ENCODE results near the gene NFE2L3. TPM values are rescaled to one million over a fixed set of nuclear protein-coding genes. Genes with fewer than 3 reads are reported as not detected.
"Not testable (repeated sequence)": the region's sequence is repeated elsewhere in the genome, so short reads cannot be mapped to it uniquely, and the experiment has no call there.

The NFE2L3 gene
- total and polyA plus RNA-seq, 4 donors: 0.38 to 3.1 (median 1.5) TPM

DNA sequence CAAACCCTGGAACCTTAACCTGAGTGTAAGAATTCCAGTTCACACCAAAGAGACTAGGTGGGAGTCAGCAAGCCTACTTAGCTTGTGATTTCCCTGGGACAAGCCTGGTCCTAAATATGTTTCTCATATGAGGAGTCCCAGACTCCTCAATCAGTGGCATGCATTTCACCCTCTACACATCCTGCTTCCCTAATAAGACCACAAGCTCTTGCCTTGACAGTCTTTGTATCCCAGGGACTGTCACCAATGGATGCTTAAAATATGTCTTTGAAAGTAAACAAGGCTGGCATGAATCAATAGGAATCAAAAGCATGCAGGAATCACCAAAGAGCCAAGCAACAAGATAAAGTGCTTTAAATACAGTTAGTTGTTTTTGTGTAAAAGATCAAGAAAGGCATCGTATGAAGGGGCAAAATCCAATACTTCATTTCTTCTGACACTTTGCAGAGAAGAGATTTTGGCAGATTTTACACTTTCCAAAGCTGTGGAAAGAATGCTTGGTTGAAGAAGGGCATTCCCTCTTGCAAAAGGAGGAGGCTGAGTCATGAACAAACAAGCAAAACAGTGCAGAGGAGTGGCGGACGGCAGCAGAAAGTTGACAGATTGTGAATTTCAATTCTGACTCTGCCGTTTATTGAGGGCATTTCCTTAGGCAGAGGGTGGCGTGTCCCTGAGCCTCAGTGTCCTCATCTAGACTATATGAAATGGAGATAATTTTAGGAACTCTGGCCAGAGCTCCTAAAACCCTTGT lies 8.5 kb upstream of the NFE2L3 start:
- WGBS, 2 donors: 23 to 24% methylated on average over 5 of the region's 5 CpGs
- H3K27me3 ChIP-seq (ENCODE audit: control insufficient read depth in 1 of 2, insufficient read depth in 2 of 2, low read length in 1 of 2): peaks cover 0 to 3% of the 10 kb centered on the region in 2 donors
- intact Hi-C loops (cut with DNase I): no loop called here

DNA sequence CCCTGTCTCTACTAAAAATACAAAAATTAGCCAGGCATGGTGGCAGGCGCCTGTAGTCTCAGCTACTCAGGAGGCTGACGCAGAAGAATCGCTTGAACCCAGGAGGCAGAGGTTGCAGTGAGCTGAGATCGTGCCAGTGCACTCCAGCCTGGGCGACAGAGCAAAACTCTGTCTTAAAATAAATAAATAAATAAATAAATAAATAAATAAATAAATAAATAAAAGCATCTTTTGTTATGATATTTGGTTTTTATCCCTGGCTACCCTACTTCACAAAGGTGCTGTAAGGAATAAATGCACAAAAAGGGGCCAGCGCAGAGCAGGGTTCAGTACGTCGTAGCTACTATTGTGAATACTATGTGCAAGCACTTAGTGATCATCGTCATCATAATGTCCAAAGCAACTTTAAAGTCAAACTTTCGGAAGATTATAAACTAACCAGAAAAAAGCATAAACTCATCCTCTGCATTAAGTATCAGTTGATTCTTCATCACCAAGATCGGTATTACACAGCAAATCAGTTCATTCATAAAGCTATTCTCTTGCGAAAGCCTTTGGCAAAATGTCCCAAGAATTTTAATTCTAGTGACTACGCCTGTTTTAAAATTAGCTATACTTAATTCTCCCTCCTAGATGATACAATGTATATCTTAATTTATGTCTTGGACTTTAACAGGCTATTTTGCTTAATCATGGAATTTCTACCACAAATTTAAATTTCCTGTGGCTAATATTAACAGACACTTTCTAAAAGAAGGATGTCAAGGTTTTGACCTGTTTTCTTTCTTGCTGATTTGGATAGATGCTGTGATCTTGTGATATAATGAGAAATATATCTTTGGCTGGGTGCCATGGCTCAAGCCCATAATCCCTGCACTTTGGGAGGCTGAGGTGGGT lies 7.6 kb upstream of the NFE2L3 start:
- Histone ChIP-seq H3K4me3 (ENCODE audit: low read length in 2 of 2) (no peak overlapping the region), H3K9me3 (ENCODE audit: control insufficient read depth, low read length) (no peaks in the 10 kb centered on the region), H3K4me1 (ENCODE audit: control insufficient read depth in 1 of 2, insufficient read depth in 2 of 2, low read length in 2 of 2) (no peaks in the 10 kb centered on the region), H3K27ac (ENCODE audit: low read depth in 1 of 2, low read length in 2 of 2) (no peak overlapping the region), H3K27me3 (ENCODE audit: control insufficient read depth in 1 of 2, insufficient read depth in 2 of 2, low read length in 1 of 2) (peaks cover 0 to 3% of the 10 kb centered on the region in 2 donors), H3K36me3 (ENCODE audit: control insufficient read depth in 1 of 2, insufficient read depth in 2 of 2, low read length in 1 of 2) (no peaks in the 10 kb centered on the region)
- ATAC-seq (ENCODE audit: low FRiP score) (no peak), DNase-seq (no peak)
- intact Hi-C loops (cut with DNase I): no loop called here
- WGBS, 2 donors: 91% methylated on average over 13 of the region's 13 CpGs

More for the DNA sequence above, 8.5 kb upstream of the NFE2L3 start:
- Histone ChIP-seq H3K4me3 (ENCODE audit: low read length in 2 of 2) (no peak overlapping the region), H3K36me3 (ENCODE audit: control insufficient read depth in 1 of 2, insufficient read depth in 2 of 2, low read length in 1 of 2) (no peaks in the 10 kb centered on the region), H3K9me3 (ENCODE audit: control insufficient read depth, low read length) (no peaks in the 10 kb centered on the region), H3K27ac (ENCODE audit: low read depth in 1 of 2, low read length in 2 of 2) (no peak overlapping the region), H3K4me1 (ENCODE audit: control insufficient read depth in 1 of 2, insufficient read depth in 2 of 2, low read length in 2 of 2) (no peaks in the 10 kb centered on the region)
- ATAC-seq (ENCODE audit: low FRiP score) (no peak), DNase-seq (no peak)

DNA sequence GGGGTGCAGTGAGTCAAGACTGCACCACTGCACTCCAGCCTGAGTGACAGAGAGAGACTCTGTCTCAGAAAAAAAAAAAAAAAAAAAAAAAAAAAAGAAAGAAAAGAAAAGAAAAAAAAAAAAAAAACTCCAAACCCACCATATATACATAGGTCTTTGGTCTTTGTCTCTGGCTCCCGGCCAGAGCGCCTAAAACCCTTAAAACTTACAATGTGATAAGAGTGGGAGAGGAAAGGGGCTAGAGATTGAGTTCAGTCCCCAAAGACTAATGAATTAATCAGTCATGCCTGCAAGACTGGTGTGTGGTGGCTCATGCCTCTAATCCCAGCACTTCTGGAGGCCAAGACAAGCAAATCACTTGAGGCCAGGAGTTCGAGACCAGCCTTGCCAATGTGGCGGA lies 6.8 kb upstream of the NFE2L3 start:
- intact Hi-C loops (cut with DNase I): no loop called here
- WGBS, 2 donors: 49 to 52% methylated on average over 4 of the region's 4 CpGs
- Histone ChIP-seq H3K36me3 (ENCODE audit: control insufficient read depth in 1 of 2, insufficient read depth in 2 of 2, low read length in 1 of 2) (no peaks in the 10 kb centered on the region), H3K9me3 (ENCODE audit: control insufficient read depth, low read length) (no peaks in the 10 kb centered on the region), H3K4me3 (ENCODE audit: low read length in 2 of 2) (no peak overlapping the region), H3K27ac (ENCODE audit: low read depth in 1 of 2, low read length in 2 of 2) (no peak overlapping the region), H3K27me3 (ENCODE audit: control insufficient read depth in 1 of 2, insufficient read depth in 2 of 2, low read length in 1 of 2) (peaks cover 0 to 3% of the 10 kb centered on the region in 2 donors), H3K4me1 (ENCODE audit: control insufficient read depth in 1 of 2, insufficient read depth in 2 of 2, low read length in 2 of 2) (no peaks in the 10 kb centered on the region)
- ATAC-seq (ENCODE audit: low FRiP score) (no peak), DNase-seq (no peak)

DNA sequence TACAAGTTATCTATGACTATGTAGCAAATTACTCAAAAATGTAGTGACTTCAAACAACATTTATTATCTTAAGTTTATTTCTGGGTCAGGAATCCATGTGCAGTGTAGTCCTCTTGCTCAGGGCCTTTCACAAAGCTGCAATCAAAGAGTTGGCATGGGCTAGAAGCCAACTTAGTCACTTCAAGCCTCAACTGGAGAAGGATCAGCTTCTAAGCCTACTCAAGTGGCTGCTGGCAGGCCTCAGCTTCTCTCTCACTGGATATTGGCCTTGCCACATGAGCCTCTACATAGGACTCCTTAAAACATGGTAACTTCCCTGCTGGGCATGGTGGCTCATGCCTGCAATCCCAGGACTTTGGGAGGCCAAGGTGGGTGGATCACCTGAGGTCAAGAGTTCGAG lies 5.0 kb upstream of the NFE2L3 start:
- intact Hi-C loops (cut with DNase I): no loop called here
- 100% methylated on average over 1 of the region's 1 CpG for WGBS, 2 donors
- H3K27ac ChIP-seq (ENCODE audit: low read depth in 1 of 2, low read length in 2 of 2): no peak overlapping the region
- ATAC-seq (ENCODE audit: low FRiP score) (no peak), DNase-seq (no peak)
- no peaks in the 10 kb centered on the region for H3K36me3 ChIP-seq (ENCODE audit: control insufficient read depth in 1 of 2, insufficient read depth in 2 of 2, low read length in 1 of 2)
- peaks cover 0 to 3% of the 10 kb centered on the region in 2 donors for H3K27me3 ChIP-seq (ENCODE audit: control insufficient read depth in 1 of 2, insufficient read depth in 2 of 2, low read length in 1 of 2)
- H3K4me3 ChIP-seq (ENCODE audit: low read length in 2 of 2): no peak overlapping the region
- no peaks in the 10 kb centered on the region for H3K9me3 ChIP-seq (ENCODE audit: control insufficient read depth, low read length)
- H3K4me1 ChIP-seq (ENCODE audit: control insufficient read depth in 1 of 2, insufficient read depth in 2 of 2, low read length in 2 of 2): no peaks in the 10 kb centered on the region

DNA sequence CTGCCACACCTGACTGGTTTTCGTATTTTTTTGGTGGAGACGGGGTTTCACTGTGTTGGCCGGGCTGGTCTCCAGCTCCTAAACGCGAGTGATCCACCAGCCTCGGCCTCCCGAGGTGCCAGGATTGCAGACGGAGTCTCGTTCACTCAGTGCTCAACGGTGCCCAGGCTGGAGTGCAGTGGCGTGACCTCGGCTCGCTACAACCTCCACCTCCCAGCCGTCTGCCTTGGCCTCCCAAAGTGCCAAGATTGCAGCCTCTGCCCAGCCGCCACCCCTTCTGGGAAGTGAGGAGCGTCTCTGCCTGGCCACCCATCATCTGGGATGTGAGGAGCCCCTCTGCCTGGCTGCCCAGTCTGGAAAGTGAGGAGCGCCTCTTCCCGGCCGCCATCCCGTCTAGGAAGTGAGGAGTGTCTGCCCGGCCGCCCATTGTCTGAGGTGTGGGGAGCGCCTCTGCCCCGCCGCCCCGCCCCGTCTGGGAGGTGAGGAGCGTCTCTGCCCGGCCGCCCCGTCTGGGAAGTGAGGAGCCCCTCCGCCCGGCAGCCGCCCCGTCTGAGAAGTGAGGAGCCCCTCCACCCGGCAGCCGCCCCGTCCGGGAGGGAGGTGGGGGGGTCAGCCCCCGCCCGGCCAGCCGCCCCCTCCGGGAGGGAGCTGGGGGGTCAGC lies 4.2 kb upstream of the NFE2L3 start:
- H3K27ac ChIP-seq (ENCODE audit: low read depth in 1 of 2, low read length in 2 of 2); intact Hi-C loops (cut with DNase I); H3K4me1 ChIP-seq (ENCODE audit: control insufficient read depth in 1 of 2, insufficient read depth in 2 of 2, low read length in 2 of 2); H3K27me3 ChIP-seq (ENCODE audit: control insufficient read depth in 1 of 2, insufficient read depth in 2 of 2, low read length in 1 of 2); H3K4me3 ChIP-seq (ENCODE audit: low read length in 2 of 2); ATAC-seq (ENCODE audit: low FRiP score); H3K36me3 ChIP-seq (ENCODE audit: control insufficient read depth in 1 of 2, insufficient read depth in 2 of 2, low read length in 1 of 2); DNase-seq; H3K9me3 ChIP-seq (ENCODE audit: control insufficient read depth, low read length): not testable (repeated sequence)
- 94 to 96% methylated on average over 24 to 43 of the region's 43 CpGs for WGBS, 2 donors

DNA sequence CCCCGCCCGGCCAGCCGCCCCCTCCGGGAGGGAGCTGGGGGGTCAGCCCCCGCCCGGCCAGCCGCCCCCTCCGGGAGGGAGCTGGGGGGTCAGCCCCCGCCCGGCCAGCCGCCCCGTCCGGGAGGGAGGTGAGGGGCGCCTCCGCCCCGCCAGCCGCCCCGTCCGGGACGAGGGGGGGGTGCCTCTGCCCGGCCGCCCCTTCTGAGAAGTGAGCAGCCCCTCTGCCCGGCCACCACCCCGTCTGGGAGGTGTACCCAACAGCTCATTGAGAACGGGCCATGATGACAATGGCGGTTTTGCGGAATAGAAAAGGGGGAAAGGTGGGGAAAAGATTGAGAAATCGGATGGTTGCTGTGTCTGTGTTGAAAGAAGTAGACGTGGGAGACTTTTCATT lies 3.7 kb upstream of the NFE2L3 start:
- DNase-seq; H3K27ac ChIP-seq (ENCODE audit: low read depth in 1 of 2, low read length in 2 of 2); ATAC-seq (ENCODE audit: low FRiP score); H3K27me3 ChIP-seq (ENCODE audit: control insufficient read depth in 1 of 2, insufficient read depth in 2 of 2, low read length in 1 of 2); H3K9me3 ChIP-seq (ENCODE audit: control insufficient read depth, low read length); H3K4me3 ChIP-seq (ENCODE audit: low read length in 2 of 2); intact Hi-C loops (cut with DNase I); H3K36me3 ChIP-seq (ENCODE audit: control insufficient read depth in 1 of 2, insufficient read depth in 2 of 2, low read length in 1 of 2); H3K4me1 ChIP-seq (ENCODE audit: control insufficient read depth in 1 of 2, insufficient read depth in 2 of 2, low read length in 2 of 2): not testable (repeated sequence)
- 92% methylated on average over 25 to 29 of the region's 29 CpGs for WGBS, 2 donors

DNA sequence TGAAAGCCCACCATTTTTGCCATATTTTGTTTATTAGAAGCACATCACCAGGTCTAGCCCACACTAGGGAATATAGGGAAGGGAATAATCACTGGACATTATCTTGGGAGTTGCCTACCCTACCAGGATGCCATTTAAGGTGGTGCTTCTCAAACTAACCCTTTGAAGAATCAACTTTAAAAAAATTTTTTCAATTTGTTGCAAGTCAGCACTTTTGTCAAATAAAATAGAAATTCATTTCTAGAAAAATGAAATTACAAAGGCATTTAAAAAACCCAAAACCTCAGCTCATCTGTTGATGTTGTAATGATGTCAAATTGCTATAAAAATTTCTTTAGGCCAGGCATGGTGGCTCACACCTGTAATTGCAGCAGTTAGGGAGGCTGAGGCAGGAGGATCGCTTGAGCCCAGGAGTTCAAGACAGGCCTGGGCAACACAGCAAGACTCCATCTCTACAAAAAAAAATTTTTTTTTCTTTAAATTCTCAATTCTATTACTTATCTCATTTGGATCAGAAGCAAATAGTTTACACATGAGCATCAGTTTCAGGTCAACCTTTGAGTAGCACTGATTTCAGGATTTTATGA lies 2.5 kb upstream of the NFE2L3 start:
- H3K9me3 ChIP-seq (ENCODE audit: control insufficient read depth, low read length): no peaks in the 10 kb centered on the region
- ATAC-seq (ENCODE audit: low FRiP score) (no peak), DNase-seq (no peak)
- intact Hi-C loops (cut with DNase I): no loop called here
- no peak overlapping the region for H3K4me3 ChIP-seq (ENCODE audit: low read length in 2 of 2)
- H3K4me1 ChIP-seq (ENCODE audit: control insufficient read depth in 1 of 2, insufficient read depth in 2 of 2, low read length in 2 of 2): no peaks in the 10 kb centered on the region
- no peaks in the 10 kb centered on the region for H3K27me3 ChIP-seq (ENCODE audit: control insufficient read depth in 1 of 2, insufficient read depth in 2 of 2, low read length in 1 of 2)
- H3K27ac ChIP-seq (ENCODE audit: low read depth in 1 of 2, low read length in 2 of 2): no peak overlapping the region
- WGBS, 2 donors: 97% methylated on average over 1 of the region's 1 CpG
- no peaks in the 10 kb centered on the region for H3K36me3 ChIP-seq (ENCODE audit: control insufficient read depth in 1 of 2, insufficient read depth in 2 of 2, low read length in 1 of 2)

DNA sequence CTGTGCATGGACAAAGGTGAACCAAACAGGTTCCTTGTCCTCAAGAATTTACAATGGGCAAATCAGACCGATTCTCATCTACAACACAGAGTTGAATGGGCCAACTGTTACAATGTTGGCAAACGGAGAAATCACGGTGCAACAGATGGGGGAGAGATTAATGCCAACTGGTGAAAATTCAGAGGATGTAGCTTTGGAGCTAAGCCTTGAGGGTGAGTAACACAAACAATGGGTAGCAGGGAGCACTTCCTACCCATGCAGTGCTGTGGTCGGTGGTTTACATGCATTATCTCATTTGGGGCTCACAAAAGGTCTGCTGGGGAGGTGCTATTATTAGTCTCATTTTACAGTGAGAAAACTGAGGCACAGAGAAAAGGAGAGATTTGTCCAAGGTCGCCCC lies 902 bp upstream of the NFE2L3 start:
- Histone ChIP-seq H3K9me3 (ENCODE audit: control insufficient read depth, low read length) (no peaks in the 10 kb centered on the region), H3K27me3 (ENCODE audit: control insufficient read depth in 1 of 2, insufficient read depth in 2 of 2, low read length in 1 of 2) (no peaks in the 10 kb centered on the region), H3K36me3 (ENCODE audit: control insufficient read depth in 1 of 2, insufficient read depth in 2 of 2, low read length in 1 of 2) (no peaks in the 10 kb centered on the region), H3K4me1 (ENCODE audit: control insufficient read depth in 1 of 2, insufficient read depth in 2 of 2, low read length in 2 of 2) (no peaks in the 10 kb centered on the region), H3K27ac (ENCODE audit: low read depth in 1 of 2, low read length in 2 of 2) (no peak overlapping the region), H3K4me3 (ENCODE audit: low read length in 2 of 2) (no peak overlapping the region)
- no peak for ATAC-seq (ENCODE audit: low FRiP score)
- WGBS, 2 donors: 70 to 74% methylated on average over 5 of the region's 5 CpGs
- intact Hi-C loops (cut with DNase I): no loop called here
- no peak for DNase-seq

Data from aorta (tissue), 5 donors.